Tibial artery (tissue), 4 donors: Measurements from ENCODE around the gene HACL1.
"Not testable (repeated sequence)": the region's sequence is repeated elsewhere in the genome, so short reads cannot be mapped to it uniquely, and the experiment has no call there.

Experiments used
- DNase-seq, 2 donors: peaks; one replicate each; pipeline ENCODE4 v3.0.0-alpha.2; 2019
- H3K27ac ChIP-seq, 2 donors: fragments of 200-600 bp; sonication (generic) in 1 of 2; 1 replicate in 1 of 2; 2 replicates in 1 of 2; pipeline ENCODE4 v1.5.1; 2018 to 2019; ENCODE audit warnings: mild to moderate bottlenecking in 1 of 2
- H3K27me3 ChIP-seq, 2 donors: fragments of 200-600 bp; sonication (generic) in 1 of 2; one replicate each; pipeline versions ENCODE4 v1.5.1 to v1.6.0; 2016 to 2019
- H3K36me3 ChIP-seq, 3 donors: fragments of 200-600 bp; sonication (generic) in 2 of 3; one replicate each; pipeline ENCODE4 v1.5.1; 2016 to 2019; ENCODE audit warnings: mild to moderate bottlenecking in 2 of 3
- H3K4me1 ChIP-seq, 4 donors: fragments of 200-600 bp; sonication (generic) in 2 of 4; 1 replicate in 3 of 4; 2 replicates in 1 of 4; pipeline ENCODE4 v1.5.1; 2016 to 2019
- H3K4me3 ChIP-seq, 2 donors: fragments of 200-600 bp; sonication (generic) in 1 of 2; 1 replicate in 1 of 2; 2 replicates in 1 of 2; pipeline ENCODE4 v1.5.1; 2018 to 2019; ENCODE audit warnings: mild to moderate bottlenecking in 2 of 2
- H3K9me3 ChIP-seq, 3 donors: fragments of 200-600 bp; sonication (generic) in 1 of 3; one replicate each; pipeline ENCODE4 v1.5.1; 2016 to 2019
- intact Hi-C: fragments of 100-400 bp; cut with DNase I; formaldehyde crosslinking; loops from one replicate; pipeline ENCODE4 v1.15.0; 2023; ENCODE audit warnings: low total_unique reads
- TF ChIP-seq, protein P1 (sequence below), 2 experiments: fragments of 200-600 bp in 1 of 2; fragments of 450-650 bp in 1 of 2; IDR thresholded peaks; one replicate each; pipeline ENCODE4 v1.5.1; 2017 to 2019; ENCODE audit warnings: antibody characterized with exemption in 2 of 2, mild to moderate bottlenecking in 1 of 2, moderate library complexity in 1 of 2

Gene HACL1

DNA sequence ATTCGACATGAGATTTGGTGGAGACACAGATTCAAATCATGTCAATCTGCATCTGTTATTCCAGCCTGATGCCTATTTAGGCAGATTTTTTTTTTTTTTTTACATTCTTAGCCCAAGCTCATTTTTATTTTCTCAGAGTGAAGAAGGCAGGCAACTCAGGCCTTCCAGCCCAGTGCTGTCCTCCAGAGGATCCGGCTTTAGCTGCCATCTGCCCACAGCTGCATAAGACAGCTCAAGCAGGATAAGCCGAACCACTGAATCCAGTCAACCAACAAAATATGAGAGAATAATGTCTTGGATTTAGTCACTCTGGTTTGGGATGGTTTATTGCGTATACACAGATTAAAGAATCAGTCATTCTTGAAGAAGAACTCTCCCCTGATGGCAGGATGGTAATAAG is 60.0 kb downstream of the HACL1 start:
- Histone ChIP-seq H3K4me1 (peaks cover 0 to 23% (median 8%) of the 10 kb centered on the region in 4 donors), H3K4me3 (no peak overlapping the region), H3K36me3 (no peaks in the 10 kb centered on the region), H3K9me3 (no peaks in the 10 kb centered on the region), H3K27me3 (no peaks in the 10 kb centered on the region), H3K27ac (no peak overlapping the region)
- TF ChIP-seq, protein P1, sequence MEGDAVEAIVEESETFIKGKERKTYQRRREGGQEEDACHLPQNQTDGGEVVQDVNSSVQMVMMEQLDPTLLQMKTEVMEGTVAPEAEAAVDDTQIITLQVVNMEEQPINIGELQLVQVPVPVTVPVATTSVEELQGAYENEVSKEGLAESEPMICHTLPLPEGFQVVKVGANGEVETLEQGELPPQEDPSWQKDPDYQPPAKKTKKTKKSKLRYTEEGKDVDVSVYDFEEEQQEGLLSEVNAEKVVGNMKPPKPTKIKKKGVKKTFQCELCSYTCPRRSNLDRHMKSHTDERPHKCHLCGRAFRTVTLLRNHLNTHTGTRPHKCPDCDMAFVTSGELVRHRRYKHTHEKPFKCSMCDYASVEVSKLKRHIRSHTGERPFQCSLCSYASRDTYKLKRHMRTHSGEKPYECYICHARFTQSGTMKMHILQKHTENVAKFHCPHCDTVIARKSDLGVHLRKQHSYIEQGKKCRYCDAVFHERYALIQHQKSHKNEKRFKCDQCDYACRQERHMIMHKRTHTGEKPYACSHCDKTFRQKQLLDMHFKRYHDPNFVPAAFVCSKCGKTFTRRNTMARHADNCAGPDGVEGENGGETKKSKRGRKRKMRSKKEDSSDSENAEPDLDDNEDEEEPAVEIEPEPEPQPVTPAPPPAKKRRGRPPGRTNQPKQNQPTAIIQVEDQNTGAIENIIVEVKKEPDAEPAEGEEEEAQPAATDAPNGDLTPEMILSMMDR (IDR thresholded peaks at IDR 0.05) = no peak
- intact Hi-C loops = no loop called here
- DNase-seq = no peak

DNA sequence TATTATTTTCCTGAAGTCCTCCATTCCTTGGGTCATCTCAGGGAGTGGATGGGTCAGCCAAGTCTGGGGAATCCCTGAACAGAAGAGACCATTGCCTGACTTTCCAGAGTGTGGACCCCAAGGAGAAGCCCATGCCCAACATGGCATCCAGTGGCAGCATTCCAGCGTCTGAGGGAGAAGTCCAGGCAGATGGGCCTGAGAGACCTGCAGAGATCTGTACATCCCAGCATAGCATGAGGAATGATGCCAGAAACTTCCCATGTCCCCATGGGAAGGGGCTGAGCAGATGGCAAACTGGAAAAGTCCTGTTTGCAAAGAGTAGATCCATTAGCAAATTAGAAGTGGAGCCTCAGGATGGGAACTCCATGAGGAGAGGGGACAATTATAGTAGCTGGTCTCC is 62.3 kb downstream of the HACL1 start:
- Histone ChIP-seq H3K4me3 (no peak overlapping the region), H3K9me3 (no peaks in the 10 kb centered on the region), H3K27me3 (no peaks in the 10 kb centered on the region), H3K4me1 (peaks cover 0 to 23% (median 8%) of the 10 kb centered on the region in 4 donors), H3K36me3 (no peaks in the 10 kb centered on the region), H3K27ac (no peak overlapping the region)
- intact Hi-C loops = no loop called here
- no peak for DNase-seq
- TF ChIP-seq, protein P1 (IDR thresholded peaks at IDR 0.05) = no peak

DNA sequence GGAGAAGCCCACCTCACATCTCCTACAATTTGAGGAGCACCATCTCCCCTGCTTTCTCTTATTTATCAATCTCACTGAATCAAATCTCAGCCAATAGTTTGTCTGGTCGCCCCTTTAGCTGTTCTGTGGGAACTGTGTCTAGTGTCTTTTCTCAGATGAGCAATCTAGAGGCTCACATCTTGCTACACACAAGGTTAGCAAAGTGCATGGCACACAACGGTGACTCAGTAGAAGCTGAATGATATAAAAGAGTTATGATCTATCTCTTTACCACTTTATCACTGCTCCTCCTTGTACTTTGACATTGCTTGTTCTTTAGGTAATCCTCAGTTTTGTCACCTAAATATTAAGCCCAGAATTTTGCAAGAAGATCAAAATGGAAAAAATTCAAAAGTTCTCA is 63.0 kb downstream of the HACL1 start:
- H3K27ac ChIP-seq = no peak overlapping the region
- H3K9me3 ChIP-seq = no peaks in the 10 kb centered on the region
- intact Hi-C loops = no loop called here
- no peak for DNase-seq
- no peaks in the 10 kb centered on the region for H3K36me3 ChIP-seq
- TF ChIP-seq, protein P1 (IDR thresholded peaks at IDR 0.05) = no peak
- H3K4me1 ChIP-seq = peaks cover 0 to 19% (median 7%) of the 10 kb centered on the region in 4 donors
- H3K27me3 ChIP-seq = no peaks in the 10 kb centered on the region
- H3K4me3 ChIP-seq = no peak overlapping the region

GRCh38 chr3:15536856-15537255 is 64.5 kb downstream of the HACL1 start:
- Histone ChIP-seq H3K27me3 (no peaks in the 10 kb centered on the region), H3K4me3 (no peak overlapping the region), H3K9me3 (no peaks in the 10 kb centered on the region), H3K27ac (no peak overlapping the region), H3K36me3 (no peaks in the 10 kb centered on the region), H3K4me1 (peaks cover 0 to 8% (median 0%) of the 10 kb centered on the region in 4 donors)
- TF ChIP-seq, protein P1 (IDR thresholded peaks at IDR 0.05) = no peak
- intact Hi-C loops = no loop called here
- DNase-seq = no peak

DNA sequence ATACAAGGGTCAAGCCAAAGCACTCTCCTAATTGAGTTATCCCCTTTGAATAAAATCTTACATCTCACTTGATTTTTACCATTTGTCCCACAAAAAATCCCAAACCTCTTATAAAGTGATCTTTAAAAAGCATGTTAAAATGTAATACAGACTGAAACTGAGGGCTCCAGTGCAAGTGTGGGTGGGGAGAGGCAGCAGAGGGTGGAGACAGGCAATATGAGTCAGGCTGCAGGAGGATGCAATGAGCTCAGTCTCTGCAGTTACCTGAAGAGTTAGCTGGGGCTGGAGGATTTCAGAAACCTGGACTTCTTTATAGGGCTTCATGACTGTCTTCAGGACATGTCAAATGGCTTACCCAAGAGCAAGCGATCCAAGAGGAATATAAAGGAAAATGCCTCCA is 65.6 kb downstream of the HACL1 start:
- intact Hi-C loops = no loop called here
- DNase-seq = no peak
- Histone ChIP-seq H3K4me3 (no peak overlapping the region), H3K36me3 (no peaks in the 10 kb centered on the region), H3K27ac (no peak overlapping the region), H3K4me1 (peaks cover 0 to 8% (median 0%) of the 10 kb centered on the region in 4 donors), H3K9me3 (no peaks in the 10 kb centered on the region), H3K27me3 (no peaks in the 10 kb centered on the region)
- TF ChIP-seq, protein P1 (IDR thresholded peaks at IDR 0.05) = no peak

DNA sequence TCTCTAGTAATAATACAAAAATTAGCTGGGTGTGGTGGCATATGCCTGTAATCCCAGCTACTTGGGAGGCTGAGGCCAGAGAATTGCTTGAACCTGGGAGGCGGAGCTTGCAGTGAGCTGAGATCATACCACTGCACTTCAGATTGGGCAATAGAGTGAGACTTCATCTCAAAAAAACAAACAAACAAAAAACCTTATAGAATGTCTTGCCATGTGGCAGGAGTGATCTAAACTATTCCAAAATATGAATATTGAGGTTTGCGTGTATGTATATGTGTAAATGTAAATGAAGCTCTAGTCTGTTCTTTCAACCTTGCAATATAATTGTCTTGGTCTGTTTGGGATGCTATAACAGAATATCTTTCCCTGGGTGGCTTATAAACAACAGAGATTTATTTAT is 68.8 kb downstream of the HACL1 start:
- DNase-seq, H3K27ac ChIP-seq, H3K4me1 ChIP-seq, H3K36me3 ChIP-seq, H3K9me3 ChIP-seq, intact Hi-C loops, H3K27me3 ChIP-seq, H3K4me3 ChIP-seq: not testable (repeated sequence)
